ENCODE data around the gene PTCD1. TPM values are rescaled to one million over a fixed set of nuclear protein-coding genes. Genes with fewer than 3 reads are reported as not detected.

PTCD1 gene
- total and polyA plus RNA-seq, 2 donors (not counting 1 experiment from before 2014, with no cell fraction given) = 2.3 to 8.1 TPM

GRCh38 chr7:99395616-99396327, 42.8 kb downstream of the PTCD1 start:
- no peaks in the 10 kb centered on the region for H3K9me3 ChIP-seq (ENCODE audit: control insufficient read depth, insufficient read depth, low read depth, low read length)
- DNase-seq (ENCODE audit: low read depth in 2 of 2) = no peak
- peaks cover 4% of the 10 kb centered on the region for H3K79me2 ChIP-seq (ENCODE audit: control insufficient read depth, insufficient read depth, low read length)
- H3K4me3 ChIP-seq (replicated peaks in 1 of 4; ENCODE audit: control extremely low read depth in 1 of 4, insufficient read depth in 1 of 4, low read depth in 3 of 4, low read length in 4 of 4) = no peak overlapping the region
- H4K20me1 ChIP-seq (ENCODE audit: control insufficient read depth, extremely low read depth, insufficient read depth, low read length) = no peaks in the 10 kb centered on the region
- peaks cover 44% of the 10 kb centered on the region for H3K36me3 ChIP-seq (ENCODE audit: control insufficient read depth, insufficient read depth, low read length)
- no peak overlapping the region for H3K27ac ChIP-seq (ENCODE audit: insufficient read depth, low read length)
- H3K4me2 ChIP-seq (ENCODE audit: extremely low read depth, insufficient read depth, low read length) = no peak overlapping the region
- no peak overlapping the region for H3K9ac ChIP-seq (ENCODE audit: insufficient read depth, low read length)
- peaks cover 11% of the 10 kb centered on the region for H3K4me1 ChIP-seq (ENCODE audit: control insufficient read depth, extremely low read depth, insufficient read depth, low read length)
- H2AFZ ChIP-seq (ENCODE audit: low read length) = no peak overlapping the region
- no peak for TF ChIP-seq CTCF (conservative IDR thresholded peaks at IDR 0.05 in 1 of 2, IDR thresholded peaks at IDR 0.05 in 1 of 2; ENCODE audit: low read depth in 1 of 2, low read length in 2 of 2)
- H3K27me3 ChIP-seq (ENCODE audit: control insufficient read depth, insufficient read depth, low read length) = no peaks in the 10 kb centered on the region

- H4K20me1 ChIP-seq (ENCODE audit: control insufficient read depth, extremely low read depth, insufficient read depth, low read length) = no peaks in the 10 kb centered on the region
- H3K27me3 ChIP-seq (ENCODE audit: control insufficient read depth, insufficient read depth, low read length) = no peaks in the 10 kb centered on the region
- H3K36me3 ChIP-seq (ENCODE audit: control insufficient read depth, insufficient read depth, low read length) = peaks cover 44% of the 10 kb centered on the region
These were observed 44.5 kb downstream of the PTCD1 start for GRCh38 chr7:99394188-99394502.

More at GRCh38 chr7:99394188-99394502, 44.5 kb downstream of the PTCD1 start:
- Histone ChIP-seq H3K79me2 (ENCODE audit: control insufficient read depth, insufficient read depth, low read length) (peaks cover 4% of the 10 kb centered on the region), H3K4me2 (ENCODE audit: extremely low read depth, insufficient read depth, low read length) (no peak overlapping the region), H3K9ac (ENCODE audit: insufficient read depth, low read length) (no peak overlapping the region), H3K4me1 (ENCODE audit: control insufficient read depth, extremely low read depth, insufficient read depth, low read length) (peaks cover 11% of the 10 kb centered on the region), H3K27ac (ENCODE audit: insufficient read depth, low read length) (no peak overlapping the region), H2AFZ (ENCODE audit: low read length) (no peak overlapping the region), H3K9me3 (ENCODE audit: control insufficient read depth, insufficient read depth, low read depth, low read length) (no peaks in the 10 kb centered on the region), H3K4me3 (replicated peaks in 1 of 4; ENCODE audit: control extremely low read depth in 1 of 4, insufficient read depth in 1 of 4, low read depth in 3 of 4, low read length in 4 of 4) (no peak overlapping the region)
- DNase-seq (ENCODE audit: low read depth in 2 of 2) = no peak
- no peak for TF ChIP-seq EZH2 (IDR thresholded peaks at IDR 0.05; ENCODE audit: low read length, missing control alignments)
- TF ChIP-seq CTCF (conservative IDR thresholded peaks at IDR 0.05 in 1 of 2, IDR thresholded peaks at IDR 0.05 in 1 of 2; ENCODE audit: low read depth in 1 of 2, low read length in 2 of 2) = no peak

All from fibroblast of lung (primary cell).